GM18909 (cell line): Measurements from ENCODE around the gene ACCSL.

Experiments
- ATAC-seq: cut with Tn5 transposase; IDR thresholded peaks from one replicate; pipeline ENCODE4 v1.9.1; 2021; ENCODE audit warnings: mild to moderate bottlenecking; ENCODE audit not compliant: unreplicated experiment, poor library complexity

ACCSL gene

DNA sequence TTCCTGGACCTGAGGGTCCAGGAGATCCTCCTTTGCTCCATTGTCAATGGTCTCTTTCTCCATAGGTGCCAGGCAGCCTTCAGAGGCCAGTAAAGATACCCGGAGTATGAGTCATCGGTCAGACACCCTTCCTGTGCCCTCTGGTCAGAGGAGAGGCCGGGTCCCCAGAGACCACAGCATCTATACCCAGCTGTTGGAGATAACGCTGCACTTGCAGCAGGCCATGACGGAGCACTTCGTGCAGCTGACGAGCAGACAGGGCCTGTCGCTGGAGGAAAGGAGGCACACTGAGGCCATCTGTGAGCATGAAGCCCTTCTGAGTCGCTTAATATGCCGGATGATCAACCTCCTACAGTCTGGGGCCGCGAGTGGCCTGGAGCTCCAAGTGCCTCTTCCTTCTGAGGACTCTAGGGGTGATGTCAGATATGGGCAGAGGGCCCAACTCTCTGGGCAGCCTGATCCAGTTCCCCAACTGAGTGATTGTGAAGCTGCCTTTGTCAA, at the start of gene ACCSL:
ACCSL (plus strand) TSS at position 51 of the 501 bp plus-strand sequence; CDS start at position 107, 56 bp downstream.
- ATAC-seq, result no peak

DNA sequence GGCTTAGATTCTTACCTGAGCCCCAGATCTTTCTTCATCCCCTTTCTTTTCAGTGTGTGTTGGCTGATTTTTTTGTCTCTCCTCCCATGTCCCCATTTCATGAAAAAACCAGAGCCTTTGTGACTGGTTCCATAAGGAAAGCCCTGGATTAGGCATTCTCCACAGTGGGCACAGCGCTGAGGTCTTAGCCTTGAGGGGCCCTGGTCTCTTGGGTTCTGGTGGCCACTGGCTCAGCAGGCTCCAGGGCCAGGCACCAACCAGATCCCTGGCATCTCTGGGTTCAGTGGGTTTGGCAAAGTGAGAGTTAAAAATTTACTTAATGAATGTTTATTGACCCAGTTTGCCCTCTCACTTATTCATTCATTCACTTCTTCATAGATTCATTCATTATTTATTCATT, 49.5 kb upstream of the ACCSL start:
- ATAC-seq, result no peak

DNA sequence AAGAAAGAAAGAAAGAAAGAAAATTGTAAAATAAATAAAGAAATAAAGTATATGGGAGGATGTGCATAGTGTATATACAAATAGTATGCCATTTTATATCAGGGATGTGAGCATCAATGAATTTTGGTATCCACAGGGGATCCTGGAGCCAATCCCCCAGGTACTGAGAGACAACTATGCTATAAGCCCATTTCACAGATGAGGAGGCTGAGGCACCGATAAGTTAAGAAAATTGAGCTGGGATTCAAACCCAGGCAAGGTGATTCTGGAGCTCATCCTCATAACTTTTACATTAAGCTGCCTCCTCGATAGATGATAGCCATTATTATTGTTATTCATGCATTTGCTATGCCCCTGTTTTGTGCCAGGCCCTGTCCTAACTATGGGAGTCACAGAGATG, 47.0 kb upstream of the ACCSL start:
- no peak for ATAC-seq

DNA sequence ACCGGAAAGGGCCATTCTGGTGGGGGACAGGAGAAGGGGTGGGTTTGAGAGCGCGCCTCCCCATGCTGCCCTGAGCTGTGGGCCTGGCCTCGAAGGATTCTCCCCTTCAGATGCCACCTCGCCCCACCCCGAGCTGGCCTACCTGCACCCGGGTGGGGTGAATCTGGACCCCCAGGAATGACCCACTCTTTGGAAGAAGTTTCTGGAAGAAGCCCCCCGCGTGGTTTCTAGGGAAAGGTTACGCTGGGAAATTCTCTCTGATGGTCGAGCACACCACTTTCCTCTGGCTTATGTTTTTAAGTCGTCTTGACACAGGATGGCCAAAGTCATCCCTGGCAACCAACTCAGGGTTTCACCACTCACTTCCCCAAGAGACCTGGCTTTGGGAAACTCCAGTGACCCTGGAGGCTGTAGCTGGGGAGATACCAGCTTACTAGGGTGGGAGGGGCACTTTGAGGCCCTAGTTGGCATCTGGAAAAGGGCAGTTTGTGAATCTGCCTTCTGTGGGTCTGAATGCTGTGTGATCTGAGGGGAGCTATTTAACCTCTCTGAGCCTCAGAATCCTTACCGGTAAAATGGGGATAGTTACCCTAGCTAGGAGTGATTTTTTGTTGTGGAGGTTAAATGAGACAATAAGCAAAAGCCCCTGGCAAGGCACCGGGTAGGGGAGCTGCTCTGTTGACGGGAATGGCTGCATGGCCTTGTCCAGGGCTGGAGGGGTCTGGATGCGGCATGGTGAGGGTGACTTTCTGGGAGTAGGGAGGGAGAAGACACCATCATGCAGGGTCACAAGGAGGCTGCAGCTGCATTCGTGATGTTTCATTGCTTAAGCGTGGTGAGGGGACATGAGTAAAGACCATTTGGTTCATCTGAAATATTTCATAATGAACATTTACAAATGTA, 45.3 kb upstream of the ACCSL start:
- ATAC-seq, result no peak

DNA sequence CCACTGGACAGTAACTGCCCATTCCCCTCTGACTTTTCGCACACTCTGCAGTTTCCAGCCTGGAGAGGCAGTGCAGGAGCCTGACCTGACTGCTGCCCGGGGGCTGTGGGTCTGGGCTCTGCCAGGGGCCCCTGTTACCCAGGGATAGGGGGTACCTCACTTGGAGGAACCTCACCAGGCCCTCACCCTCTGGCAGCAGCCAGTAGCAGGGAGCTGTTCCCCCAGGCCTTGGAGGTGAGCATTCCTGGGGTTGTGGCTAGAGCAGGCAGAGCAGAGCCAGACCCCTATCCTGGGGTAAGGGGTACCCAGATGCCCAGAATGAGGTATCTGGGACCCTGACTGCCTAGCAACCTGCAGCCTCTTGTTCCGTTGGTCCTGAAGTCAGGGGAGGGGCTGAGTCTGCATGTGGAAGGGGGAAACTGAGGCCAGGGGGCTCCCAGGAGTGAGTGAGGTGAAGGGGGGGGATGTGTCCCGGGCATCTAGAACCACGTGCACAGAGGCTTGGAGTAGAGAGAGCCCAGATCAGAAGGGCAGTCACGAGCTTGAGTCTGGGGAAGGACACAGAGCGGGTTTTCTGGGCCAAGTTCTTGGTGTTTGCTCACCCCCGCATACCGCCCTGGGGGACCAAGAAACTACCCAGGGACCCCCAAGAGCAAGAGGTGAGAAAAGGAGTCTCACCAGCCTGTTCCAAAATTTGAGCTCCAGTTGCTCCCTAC, 43.9 kb upstream of the ACCSL start:
- ATAC-seq, result no peak

DNA sequence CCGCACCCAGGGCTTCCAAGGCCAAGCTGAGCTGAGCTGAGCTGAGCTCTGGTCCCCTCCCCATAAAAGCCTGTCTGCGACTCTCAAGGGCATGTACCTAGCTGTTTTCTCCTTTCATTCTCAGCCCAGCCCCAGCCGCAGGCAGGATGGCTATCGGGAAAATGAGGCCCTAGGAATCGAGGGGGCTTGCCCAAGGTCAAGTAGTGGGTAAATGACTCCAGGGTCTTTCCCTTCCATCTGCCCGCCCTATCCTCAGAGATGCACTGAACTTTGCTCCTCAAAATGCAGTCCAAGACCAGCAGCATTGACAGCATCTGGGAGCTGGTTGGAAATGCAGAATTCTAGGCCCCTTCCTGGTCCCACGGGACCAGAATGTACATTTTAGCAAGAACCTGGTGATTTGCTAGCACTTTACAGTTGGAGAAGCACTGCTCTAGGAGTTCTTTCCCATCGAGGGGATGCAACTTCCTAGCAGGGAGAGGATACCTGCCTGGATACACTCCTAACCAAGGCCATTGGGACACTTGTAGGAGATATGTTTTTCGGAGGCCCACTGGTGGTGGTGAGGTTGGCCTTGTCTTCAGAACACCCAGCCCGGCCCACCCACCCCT, 43.2 kb upstream of the ACCSL start:
- no peak for ATAC-seq

DNA sequence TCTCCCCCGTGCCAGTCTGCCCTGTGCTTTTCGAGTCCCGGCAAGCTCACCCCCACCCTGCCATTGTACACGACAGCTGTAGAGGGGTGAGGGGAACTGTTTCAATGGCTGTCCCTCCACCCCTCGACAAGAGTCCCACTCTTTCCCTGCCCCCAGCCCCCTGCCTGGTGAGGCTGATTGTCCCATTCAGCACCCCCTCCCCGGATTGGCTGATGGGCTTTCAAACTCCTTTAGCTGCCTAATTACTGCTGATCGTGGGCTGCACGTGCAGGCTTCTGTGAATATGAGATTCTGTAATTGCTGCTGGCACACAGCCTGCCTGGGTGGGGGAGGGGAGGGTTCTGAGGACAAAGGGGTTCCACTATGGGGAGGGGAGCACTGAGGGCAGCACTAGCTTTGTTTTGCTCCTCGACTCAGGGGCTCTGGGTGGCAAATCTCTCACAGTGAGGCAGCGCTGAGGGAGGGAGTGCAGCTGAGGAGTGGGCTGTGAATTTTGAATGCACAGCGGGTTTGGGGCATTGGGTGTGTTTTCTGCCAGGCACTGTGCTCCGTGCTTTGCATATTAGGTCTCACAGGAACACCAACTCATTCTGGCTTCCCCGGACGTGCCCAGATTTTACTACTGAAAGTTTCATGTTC, 42.6 kb upstream of the ACCSL start:
- ATAC-seq, result no peak

DNA sequence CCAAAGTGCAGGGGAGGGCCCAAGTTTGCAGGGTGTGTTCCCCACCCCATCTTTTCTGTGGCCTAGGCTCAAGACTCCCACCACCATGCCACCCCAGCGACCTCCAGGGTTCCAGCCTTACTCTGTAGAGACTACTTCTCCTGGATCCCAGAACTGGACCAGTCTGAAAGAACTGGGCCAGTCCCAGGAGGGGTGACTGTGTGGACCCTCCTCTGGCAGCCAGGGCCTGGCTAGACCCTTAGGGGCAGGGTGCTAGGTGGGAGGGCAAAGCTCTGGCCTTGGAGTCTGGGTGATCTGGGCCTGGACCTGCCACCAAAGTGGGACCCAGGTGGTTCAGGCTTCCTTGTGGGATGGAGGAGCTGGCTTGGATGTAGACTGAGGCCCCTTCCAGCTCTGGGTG, 41.8 kb upstream of the ACCSL start:
- no peak for ATAC-seq

DNA sequence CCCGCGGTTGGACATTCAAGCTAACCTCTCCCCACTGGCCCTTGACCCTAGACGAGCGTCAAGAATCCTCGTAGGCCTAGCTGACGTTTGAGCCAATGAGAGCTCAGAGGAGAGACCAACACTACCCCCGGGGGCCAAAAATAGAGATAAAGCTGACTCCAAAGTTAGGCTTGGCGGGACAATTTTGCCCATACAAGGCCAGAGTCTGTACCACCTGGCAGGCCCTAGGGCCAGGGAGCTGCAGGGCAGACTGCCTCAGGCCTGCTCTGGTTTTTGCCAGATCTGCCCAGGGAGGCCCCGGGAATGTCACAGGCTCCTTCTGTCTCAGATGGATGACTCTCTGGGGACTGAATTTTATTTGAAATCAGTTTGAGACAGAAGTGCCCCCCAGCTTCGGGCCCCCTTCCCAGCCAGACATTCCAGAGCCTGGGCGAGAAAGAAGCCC, 40.8 kb upstream of the ACCSL start:
- ATAC-seq, result no peak

DNA sequence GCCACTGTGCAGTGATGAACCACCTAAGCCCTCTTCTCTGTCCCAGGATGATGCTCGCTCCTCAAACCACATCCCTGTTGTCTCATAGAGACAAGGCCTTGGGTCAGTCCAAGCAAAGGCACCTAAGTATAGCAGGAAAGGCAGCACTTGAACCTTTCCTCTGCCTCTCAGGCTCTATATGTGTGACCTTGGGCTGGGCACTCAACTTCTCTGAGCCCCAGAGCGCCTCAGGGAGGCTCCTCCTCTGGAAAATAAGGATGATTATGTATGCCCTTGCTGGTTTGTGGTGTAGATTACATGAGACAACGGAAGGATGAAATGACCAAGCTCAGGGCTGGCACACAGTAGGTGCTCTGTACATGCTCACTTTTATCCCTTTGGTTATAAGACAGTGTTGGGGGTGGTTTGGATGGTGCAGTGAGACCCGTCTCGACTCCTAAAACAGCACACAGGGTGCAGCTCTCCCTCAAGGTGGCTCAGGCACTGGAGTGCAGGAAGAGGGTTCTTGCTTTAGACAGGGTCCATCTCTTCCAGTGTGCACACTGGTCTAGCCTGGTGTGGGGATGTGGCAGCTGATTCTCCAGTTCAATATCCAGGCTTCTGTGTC, 40.2 kb upstream of the ACCSL start:
- ATAC-seq, result no peak

DNA sequence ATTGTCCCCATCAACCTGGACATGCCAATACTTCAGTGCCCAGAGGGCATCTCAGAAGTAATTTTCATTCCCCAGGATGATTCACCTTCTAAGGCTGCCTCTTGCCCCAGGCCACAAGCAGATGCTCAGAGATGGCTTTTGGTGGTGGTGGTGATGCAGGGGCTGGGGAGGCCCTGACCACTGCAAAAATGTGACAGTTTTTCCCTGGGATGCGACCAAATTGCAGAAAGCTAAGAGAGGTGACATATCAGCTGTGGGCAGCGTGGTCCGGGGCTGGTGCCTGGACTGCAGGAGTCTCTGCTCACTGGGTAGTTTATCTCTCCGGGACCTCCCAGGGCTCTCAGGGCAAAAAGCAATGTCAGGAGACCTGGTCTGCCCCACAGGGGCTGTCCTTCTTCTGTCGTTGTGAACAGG, 39.7 kb upstream of the ACCSL start:
- no peak for ATAC-seq

DNA sequence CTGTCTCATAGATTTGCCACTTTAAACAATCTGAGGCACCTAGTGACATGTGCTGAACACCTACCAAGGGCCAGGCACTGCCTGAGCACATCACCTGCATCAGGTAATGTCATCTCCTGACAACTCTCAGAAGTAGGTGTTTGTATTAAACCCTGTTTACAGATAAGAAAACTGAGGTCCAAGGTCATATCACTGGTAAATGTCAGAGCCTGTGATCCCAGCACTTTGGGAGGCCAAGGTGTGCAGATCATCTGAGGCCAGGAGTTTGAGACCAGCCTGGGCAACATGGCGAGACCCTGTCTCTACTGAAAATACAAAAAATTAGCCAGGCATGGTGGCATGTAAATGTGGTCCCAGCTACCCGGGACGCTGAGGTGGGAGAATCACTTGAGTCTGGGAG, 39.1 kb upstream of the ACCSL start:
- no peak for ATAC-seq

DNA sequence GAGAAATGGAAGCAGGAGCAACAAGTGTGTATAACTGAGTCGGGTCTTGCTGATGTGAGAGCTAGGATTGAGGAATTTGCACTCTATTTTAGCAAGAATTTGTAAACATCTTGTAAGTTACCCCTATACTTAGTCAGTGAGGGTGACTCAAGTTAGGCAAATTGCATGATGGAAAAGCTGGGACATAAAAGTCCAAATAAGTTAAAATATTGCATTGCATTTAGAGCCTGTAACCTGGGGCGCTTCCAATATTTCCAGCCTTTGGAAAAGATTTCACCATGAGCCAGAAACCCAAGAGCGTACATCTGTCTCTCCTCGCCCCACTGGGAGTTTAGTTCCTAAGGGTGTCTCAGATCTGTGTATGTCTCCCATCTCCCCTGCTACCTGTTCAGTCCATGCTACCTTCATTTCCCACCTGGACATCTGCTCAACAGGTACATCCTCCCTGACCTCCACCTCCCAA, 37.0 kb upstream of the ACCSL start:
- no peak for ATAC-seq

DNA sequence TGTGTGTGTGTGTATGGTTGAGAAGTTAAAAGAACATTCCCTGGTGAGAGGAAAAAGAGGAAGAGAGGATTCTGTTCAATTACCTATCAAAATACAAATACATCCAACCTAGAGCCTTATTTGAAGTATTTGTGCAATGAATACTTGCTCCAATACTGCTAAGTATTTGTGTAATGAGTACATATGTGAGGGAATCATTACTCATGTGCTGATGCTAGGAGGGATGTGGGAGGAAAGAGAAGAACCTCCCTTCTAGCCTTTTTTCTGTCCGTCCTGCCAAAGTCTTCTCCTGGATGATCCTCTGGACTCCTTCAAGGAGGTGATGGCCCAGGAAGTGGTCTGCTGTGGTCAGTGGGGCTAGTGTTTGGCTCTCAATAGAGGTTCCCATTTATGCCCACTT, 36.0 kb upstream of the ACCSL start:
- ATAC-seq, result no peak

DNA sequence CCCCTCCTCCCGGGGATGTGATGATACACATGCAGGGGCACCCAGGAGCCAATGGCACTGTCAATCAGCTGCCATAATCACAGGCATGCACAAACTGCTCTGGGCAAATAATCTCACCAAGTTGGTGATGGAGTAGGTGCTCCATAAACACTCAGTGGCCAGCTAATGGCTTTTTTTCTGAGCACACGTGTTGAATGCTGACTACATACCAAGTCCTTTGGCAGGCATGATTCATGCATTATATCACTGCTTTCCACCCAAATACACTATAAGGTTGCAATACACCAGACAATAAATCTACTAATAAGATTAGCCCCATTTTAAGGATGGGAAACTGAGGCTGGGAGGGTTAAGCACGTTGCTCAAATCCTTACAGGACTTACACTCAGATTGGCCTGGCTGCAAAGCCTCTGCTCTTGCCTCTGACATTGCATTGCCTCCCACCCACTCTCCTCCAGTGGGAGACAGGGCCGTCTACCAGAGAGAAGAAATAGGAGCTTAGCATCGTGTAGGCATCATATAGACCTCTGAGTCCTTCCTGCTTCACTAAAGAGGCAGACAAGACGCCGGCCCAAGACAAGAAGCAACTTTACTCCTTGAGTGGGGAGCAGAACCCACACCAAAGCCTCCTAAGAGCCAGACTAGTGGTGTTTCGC, 32.7 kb upstream of the ACCSL start:
- ATAC-seq, result no peak

DNA sequence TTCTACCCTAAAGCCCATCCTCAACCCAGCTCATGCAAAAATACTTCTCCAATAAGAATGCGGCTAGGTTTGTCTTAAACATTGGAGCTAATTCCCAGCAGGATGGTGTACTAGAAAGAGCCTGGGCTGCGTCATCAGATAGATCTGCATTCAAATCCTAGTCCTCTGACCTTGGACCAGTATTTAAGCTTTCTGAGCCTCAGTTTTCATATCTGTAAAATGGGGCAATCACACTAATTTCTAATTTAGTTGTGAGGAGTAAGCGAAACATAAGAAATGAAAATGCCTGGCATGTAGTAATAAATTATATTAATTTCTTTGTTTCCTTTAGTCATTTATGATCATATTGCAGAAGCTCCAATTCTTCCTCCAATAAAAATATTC, 32.2 kb upstream of the ACCSL start:
- ATAC-seq, result no peak

DNA sequence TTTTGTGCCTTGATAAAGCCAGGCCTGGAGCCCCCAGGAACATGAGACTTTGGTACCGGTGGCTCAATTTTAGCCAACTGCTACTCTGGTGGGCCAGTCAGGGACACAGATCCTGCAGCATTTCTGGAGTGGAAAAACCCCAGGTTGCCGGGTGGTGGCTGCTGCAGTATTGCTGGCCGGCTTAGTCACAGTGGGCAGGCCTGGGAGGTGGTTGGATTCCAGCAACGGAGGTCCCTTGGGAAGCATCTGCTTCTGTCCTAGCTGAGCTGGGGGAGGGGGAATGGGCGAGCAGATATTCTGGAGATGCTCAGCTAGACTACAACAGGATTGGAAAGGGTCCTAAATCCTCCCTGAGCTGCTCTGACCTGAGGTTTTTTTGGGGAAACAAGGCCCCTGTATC, 31.6 kb upstream of the ACCSL start:
- ATAC-seq, result no peak

DNA sequence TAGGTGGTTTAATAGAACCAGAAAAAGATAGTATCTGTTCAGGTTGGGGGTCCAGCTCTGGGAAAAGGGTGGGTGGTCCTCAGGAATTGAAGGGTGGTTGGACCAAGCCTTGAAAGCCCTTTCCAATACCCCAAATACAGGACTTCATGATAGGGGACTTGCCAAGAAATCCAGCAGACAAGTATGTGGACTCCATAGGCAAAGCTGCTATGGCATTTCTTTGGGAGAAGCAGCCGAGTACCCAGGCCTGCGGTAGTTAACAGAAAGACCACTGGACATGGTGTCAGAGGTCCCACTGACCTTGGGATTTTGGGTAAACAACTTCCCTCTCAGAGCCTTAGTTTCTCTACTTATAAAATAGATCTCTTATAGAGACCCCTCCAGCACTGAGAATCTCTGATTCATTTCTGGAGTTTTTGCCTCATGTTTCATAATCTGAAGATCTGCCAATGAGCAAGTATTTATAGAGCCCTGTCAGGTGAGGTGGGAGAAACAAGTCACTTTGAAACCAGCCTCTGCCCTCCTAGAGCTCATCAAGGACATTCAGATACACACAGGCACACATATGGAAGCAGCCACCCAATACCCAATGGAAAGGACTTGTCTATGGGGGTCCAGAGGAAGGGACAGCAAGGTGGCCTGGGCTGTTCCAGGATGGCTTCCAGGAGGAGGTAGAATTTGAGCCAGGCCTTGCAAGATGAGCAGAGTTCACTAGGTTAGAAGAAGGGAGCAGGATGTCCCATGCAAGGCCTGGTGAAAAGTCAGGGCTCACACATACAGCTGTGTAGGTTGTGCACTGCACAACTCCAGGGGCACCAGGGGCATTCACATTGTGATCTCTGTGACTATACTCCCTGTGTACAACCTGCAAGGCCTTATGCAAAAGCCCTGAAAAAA, 31.0 kb upstream of the ACCSL start:
- ATAC-seq, result no peak
